NCI-H2081 (cell line): ENCODE measurements around the gene ORMDL2.

Source experiments
- DNase-seq, 2 experiments: peaks; one replicate each; lab custom pipeline; 2025; lab: John Stamatoyannopoulos, UW

ORMDL2 gene, protein sequence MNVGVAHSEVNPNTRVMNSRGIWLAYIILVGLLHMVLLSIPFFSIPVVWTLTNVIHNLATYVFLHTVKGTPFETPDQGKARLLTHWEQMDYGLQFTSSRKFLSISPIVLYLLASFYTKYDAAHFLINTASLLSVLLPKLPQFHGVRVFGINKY

DNA sequence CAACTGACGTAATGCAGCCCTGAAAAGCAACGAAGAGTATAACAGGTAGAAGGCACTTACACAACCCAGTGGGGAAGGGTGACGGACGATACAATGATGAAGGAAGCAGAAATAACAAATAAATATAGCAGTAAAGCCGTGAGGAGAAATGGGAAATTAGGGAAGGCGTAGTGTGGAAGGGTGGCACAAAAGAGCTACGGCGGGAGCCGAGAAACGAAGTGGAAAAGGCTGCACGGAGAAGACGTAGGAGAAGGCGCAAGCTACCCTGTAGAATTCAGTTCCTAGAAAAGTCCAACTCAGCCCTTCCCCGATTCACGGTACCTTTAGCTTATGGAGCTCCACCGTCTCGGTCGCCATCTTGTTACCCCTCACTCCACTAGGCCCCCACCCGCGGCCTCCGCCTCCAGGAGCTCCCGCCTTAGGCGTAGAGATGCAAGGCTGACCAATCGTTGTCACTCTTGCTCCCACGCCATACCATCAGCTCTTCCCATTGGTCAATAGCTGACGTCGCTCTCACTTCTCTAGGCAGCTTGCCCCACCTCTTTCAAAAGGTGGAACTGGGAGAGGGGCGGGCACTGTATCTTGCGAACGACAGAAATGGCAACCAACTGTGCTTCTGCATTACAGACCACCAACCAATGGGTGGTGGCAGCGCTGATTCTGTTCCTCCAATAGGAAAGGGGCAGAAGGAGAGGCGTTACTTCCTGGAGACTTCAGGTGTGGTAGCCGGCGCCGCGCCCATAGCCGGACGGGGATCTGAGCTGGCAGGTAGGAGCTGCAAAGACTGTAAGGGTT, at the start of gene ORMDL2, which contains the start of gene SARNP:
Gene ORMDL2 (plus strand): TSS at position 697 of the 795 bp plus-strand sequence. CDS start 959 bp downstream, outside the sequence.
Gene SARNP (minus strand): TSS at position 380 of the 795 bp plus-strand sequence. CDS start 23 bp downstream, at position 357.
- DNase-seq, result peak; percentile 99 to 100

DNA sequence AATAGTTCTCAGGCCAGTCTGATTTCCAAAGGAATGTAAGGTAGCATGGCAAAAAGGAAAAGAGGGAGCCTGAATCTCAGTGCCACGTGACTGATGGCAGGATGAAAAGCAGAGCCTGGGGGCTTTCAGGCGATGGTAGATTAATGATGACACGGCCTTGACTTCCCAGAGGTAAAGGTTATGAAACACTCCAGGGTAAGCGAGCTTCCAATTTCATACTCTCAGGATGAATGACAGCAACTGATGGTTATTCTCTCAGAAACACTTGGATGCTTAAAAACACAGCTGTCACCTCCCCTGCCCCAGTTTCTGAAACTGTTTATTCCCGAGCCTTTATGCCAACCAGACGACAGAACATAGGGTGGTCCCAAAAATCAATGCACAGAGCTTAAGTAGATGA, 46.1 kb upstream of the ORMDL2 start:
- DNase-seq, result no peak

DNA sequence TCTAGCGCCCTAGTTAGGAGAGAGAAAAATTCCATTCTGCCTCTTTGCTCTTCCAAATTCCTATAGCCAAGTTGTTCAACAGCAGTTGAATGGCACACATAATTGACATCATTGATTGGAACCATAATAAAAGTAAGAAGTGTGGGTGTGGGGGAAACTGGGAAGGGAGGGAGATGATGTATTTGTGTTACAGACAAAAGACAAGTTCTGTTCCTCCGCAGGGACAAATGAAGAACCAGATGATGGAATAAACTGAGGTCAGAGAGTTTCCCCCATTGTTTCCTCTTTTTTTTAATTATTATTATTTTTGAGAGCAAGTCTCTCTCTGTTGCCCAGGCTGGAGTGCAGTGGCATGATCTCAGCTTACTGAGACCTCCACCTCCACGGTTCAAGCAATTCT, 40.0 kb upstream of the ORMDL2 start:
- DNase-seq, result no peak

DNA sequence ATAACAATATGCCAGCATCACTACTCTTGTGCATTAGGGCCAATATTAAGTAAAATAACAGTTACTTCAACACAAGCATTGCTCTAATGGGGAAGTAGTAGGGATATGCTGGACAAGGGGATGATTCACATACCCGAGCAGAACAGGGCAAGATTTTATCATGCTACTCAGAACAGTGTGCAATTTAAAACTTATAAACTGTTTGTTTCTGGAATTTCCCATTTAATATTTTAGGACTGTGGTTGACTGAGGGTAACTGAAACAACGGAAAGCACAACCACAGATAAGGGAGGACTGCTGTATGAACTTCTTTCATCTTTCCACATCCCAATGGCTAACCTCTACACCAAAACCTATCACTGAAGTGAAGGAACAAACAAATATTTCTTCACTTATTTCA, 37.2 kb upstream of the ORMDL2 start:
- DNase-seq, result no peak

DNA sequence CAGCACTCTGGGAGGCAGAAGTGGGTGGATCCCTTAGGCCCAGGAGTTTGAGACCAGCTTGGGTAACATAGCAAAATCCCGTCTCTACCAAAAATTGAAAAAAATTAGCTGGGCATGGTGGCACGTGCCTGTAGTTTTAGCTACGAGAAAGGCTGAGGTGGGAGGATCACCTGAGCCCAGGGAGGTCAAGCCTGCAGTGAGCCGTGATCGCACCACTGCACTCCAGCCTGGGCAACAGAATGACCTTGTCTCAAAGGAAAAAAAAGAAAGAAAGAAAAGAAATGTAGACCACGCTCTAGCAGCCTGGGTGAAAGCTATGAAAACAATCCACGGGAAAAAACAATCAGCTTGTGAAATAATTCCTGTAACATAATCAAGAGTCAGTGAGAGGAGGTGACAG, 29.3 kb upstream of the ORMDL2 start:
- DNase-seq, result no peak

DNA sequence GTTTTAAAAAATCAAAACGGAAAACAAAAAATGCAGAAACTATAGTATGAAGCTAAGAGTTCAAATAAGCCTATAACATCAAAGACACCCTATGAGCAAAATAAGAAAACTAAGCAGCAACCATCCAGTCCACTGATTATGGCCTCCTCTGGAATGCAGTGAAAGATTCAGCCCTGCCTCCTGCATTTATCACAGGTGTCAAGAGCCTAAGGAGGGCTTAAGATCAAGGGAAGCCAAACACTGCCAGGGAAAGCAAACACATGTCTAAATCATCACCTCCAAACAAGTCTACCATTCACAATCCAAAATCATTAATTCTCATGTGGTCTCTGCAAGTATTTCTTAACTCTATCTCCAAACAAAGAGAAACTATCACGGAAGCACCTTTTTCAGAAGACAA, 28.7 kb upstream of the ORMDL2 start:
- DNase-seq, result no peak

DNA sequence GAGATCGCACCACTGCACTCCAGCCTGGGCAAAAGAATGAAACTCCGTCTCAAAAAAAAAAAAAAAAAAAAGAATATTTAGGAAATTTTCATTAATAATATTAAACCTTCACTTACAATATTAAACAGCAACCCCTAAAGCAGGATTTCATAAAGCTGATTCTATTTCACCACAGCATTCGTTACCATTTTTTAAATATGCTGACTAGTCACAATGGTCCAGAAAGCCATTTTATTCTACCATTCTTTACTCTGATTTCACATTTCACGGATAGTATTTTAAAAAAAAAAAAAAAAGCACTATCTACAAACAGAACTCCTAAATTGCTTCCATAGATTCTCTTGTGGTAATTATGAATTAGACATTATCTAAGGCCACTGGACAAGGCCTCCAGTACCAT, 27.9 kb upstream of the ORMDL2 start:
- DNase-seq, result no peak

DNA sequence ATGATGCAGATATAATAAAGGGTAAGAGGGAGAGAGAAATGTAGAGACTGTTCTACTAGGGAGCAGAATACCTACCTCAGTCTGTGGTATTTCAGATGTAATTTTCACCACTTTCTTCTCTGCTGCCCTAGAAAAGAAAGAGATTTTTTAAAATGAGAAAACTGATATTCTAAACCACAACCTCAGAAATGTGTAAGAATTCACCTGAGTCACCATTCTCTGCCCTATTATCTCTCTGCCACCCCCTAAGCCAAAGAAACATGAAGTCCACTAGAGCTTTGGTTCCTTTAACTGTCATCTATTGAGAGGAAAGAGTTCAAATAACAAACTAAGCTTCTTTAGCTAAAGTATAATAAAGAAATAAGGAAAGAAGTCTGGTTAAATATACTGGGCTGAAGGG, 21.9 kb upstream of the ORMDL2 start:
- no peak for DNase-seq

DNA sequence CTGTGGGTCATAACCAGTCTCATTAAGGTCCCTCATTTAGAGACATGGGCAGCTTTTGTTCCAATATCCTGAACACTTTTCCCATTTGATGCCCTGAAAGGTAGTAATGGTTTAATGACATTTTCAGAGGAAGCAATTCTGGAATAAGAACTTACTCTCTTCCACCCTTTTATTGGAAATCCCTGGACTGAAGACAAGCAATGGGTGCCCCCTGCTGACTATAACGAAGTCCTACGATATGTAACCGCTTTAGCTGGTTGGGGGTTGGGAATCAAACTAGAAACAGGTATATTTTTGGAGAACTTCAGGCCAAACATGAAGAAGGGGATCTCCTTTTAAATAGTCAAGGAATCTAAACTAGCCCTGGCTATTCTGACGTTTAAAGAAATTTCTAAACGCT, 20.8 kb upstream of the ORMDL2 start:
- peak; percentile 19 to 36 for DNase-seq

DNA sequence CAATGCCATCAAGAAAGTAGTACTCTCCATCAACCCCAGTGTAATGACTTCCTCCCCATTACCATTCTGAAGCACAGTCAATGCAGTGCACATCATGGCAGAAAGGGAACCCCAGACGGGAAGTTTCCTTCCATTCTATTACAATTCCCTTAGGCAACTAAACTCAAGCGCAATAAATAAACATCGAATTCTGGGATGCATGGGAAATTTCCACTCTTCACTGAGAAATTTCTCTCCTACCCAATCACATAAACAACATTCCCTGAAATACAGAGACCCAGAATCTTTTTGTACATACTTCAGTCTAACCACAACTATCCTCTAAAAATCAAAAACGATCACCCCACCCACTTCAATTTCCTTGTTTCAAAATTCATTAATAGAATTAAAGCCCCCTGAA, 20.3 kb upstream of the ORMDL2 start:
- no peak for DNase-seq

DNA sequence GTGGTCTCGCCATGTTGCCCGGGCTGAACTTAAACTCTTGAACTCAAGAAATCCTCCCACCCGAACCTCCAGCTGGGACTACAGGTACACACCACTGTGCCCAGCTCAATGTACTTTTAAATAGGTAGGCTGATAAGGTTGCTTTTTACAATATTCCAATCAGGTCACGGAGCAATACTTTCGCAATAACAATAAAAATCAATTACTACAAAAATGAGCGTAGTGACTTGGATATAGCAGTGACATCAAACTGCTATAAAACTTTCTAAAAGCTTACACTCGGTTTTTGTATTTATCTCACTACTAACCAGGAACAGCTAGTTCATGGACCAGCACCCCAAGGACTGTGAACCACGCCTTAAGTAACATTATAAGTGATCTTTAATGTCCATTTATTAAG, 10.9 kb upstream of the ORMDL2 start:
- DNase-seq, result no peak

DNA sequence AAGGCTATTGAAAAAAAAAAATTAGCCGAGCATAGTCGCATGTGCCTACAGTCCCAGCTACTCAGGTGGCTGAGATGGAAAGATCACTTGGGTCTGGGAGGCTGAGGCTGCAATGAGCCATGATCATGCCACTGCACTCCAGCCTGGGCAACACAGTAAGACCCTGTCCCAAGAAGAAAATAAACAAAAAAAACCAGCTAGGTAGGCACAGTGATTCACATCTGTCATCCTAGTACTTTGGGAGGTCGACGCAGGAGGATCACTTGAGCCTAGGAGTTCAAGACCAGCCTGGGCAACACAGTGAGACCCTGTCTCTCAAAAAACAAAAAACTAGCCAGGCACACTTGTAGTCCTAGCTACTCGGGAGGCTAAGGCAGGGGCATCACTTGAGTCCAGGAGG, 8.6 kb upstream of the ORMDL2 start:
- DNase-seq, result no peak

DNA sequence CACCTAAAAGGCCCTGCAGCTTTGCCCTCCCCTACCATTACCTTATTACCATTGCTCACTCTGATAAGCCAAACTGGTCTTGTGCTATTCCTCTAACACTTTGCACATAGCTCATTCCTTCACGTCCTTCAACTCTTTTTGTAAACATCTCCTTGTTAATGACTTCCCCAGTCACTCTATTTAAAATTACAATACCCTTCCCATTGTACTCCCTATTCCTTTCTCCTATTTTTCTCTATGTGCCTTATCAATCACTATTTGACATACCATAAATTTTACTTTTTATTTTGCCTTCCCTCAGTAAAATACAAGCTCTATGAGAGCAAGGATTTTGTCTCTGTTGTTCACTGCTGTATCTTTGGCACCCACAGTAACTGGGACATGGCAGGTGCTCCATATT, 5.8 kb upstream of the ORMDL2 start:
- no peak for DNase-seq

DNA sequence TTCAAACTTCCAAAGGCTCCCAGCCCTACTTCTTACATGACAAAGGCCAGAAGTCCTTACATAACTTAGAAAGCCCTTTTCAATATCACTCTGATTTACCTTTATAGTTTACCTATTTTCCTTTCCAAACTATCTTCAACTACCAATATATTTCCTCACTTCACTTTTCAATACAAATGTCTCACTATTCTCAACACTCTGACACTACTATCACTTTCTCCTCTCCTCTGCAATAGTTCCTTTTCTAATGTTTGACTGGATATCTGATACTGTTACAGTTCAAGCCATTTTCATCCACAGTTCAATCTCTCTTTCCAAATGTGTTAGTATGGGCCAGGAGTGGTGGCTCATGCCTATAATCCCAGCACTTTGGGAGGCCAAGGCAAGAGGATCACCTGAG, 3.6 kb upstream of the ORMDL2 start:
- DNase-seq, result no peak

DNA sequence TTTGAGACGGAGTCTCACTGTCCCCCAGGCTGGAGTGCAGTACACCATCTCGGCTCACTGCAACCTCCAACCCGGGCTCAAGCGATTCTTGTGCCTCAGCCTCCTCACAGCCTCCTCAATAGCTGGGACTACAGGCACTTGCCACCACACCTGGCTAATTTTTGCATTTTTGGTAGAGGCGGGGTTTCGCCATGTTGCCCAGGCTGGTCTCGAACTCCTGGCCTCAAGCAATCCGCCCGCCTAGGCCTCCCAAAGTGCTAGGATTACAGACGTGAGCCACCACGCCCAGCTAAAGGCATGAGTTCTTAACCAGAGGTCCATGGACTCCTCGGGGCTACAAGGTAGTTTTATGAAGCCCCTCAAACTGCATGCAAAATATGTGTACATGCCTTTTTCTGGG, 2.4 kb upstream of the ORMDL2 start:
- DNase-seq, result no peak

DNA sequence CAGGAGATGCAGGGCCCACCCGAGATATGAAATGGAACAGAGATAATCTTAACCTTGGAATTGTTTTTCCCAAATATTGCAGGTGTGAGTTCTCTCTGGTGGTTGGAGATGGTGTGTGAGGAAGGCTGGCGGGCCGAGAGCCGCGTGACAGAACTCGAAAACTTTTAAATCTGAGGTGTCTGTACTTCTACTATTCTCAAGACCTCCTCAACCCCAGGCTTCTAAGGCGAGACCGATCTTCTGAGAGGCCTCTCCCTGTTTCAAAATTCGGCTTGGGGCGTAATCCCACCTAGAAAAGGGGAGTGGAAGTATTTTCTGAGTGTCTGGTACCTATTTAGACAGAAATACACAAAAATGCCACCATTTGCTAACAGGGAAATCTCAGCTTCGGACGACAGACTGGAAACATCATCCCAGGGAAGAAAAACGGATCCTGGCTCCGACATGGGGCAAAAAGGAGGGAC, 928 bp upstream of the ORMDL2 start:
- DNase-seq, result no peak

DNA sequence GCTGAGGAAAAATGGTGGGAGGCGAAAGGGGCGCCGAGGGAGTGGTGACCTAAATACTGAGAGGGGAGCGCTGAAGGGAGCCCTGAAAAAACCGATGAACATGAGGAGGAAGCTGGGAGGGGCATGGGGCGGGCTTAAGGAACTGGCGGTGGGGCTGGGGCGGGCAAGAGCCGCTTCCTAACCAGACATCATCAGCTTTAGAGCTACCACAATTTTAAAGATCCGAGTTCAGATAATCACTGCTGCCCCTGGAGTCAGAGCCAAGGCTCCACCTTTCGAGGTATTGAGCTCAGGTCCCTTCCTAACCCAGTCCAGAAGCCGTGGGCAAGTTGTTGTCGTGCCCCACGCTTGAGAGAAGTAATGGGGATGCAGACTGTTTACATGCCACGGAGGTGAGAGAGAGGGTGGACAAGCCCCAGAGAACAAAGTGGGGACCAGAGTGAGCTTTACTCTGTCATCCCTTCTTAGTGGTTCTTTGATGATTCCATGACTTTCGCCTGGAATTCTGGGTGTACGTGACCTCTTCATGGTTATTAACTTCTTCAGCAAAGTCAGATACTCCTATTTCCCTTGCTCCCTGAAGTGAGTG, 393 bp downstream of the ORMDL2 start:
- DNase-seq, result no peak

DNA sequence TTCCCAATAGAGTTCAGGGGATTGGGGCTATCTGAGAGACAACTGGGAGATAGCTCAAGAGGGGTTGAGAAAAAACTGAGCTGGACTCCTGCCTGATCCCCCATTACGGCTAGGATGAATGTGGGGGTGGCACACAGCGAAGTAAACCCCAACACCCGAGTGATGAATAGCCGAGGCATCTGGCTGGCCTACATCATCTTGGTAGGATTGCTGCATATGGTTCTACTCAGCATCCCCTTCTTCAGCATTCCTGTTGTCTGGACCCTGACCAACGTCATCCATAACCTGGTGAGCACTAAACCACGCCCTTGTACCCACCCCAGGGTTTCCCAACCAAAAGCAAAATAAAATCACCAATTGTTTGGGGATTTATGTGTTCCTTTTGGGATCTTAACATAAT, 1.0 kb downstream of the ORMDL2 start:
- DNase-seq, result no peak

DNA sequence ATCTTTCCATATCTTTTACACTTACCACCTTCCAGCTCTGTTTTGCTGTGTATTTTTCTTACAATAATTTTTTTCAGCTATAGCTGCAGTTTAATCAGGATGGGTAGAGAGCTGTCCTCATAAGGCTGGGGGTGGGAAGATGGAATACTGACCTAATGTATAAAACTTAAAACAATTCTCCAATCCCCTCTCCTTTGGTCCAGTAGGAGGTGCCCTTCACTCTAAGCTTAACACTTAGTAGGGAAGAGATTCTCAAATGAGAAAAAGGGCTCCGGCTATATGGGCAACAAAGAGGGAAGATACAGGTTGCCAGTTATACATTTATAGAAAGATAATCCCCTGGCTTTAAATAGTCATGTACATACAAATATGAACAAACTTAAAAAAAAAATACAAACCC, 2.8 kb downstream of the ORMDL2 start:
- DNase-seq, result no peak

DNA sequence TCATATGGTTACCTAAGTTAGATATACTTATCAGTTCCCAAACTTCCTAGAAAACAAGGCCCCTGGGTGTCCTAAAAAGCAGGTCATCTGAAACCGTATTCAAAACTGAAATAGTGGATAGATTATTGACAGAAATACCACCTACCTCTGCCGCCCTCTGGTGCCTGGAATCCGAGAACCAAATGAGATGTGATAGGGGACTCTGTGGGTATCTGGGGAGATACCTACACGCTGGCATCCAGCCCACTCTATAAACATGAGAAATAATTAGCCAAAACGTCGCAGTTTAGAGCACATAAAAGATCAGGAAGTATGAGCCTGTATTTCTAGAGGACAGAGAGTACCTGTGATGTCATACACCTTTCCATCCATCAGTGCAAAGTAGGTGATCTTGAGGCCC, 4.4 kb downstream of the ORMDL2 start:
- peak in 1 of 2 experiments; percentile 39 for DNase-seq

DNA sequence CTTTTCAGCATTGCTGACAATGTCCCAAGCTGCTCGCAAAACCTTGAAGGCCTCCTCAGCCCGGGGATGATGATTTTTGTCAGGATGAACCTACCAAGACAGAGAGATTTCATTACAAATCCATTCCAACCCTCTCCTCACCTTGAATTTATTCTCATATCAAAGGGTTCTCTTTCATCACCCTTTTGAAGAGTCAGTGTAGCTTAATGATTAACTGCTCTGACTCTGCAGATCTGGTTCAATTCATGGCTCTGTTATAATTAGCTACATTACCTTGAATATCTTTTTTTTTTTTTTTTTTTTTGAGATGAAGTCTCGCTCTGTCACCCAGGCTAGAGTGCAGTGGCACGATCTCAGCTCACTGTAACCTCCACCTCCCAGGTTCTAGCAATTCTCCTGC, 5.6 kb downstream of the ORMDL2 start:
- DNase-seq, result no peak

DNA sequence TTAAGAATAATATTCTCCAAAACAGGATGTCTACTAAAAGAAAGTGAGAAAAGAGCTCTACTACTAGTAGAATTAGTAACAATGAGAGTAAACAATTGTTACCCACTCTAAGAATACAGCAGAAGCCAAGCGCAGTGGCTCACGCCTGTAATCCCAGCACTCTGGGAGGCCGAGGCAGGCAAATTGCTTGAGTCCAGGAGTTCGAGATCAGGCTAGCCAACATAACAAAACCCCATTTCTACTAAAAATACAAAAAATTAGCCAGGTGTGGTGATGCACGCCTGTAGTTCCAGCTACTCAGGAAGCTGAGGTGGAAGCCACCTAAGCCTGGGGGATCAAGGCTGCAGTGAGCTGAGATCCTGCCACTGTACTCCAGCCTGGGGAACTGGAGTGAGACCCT, 6.9 kb downstream of the ORMDL2 start:
- no peak for DNase-seq

DNA sequence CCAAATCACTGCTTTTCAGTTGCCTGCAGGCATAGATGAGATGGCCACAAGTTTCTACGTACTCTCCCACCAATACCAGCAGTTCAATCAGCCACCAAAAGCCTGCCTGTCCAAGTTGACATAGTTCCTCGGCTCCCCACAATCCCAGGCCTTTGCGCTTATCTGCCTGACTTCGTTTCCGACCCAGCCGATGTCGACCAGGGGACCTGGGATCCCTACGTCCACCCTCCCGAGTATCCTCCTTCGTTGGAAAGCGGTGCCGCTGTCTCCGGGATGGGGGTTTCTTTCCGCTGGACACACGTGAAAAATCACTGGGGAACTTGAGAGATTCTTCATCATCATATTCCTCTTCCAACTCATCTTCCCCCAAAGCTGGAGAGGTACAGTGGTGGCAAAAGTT, 10.0 kb downstream of the ORMDL2 start:
- no peak for DNase-seq
